IPS-18a (cell line): Measurements from ENCODE around the gene NUDT2.
"Not testable (repeated sequence)": the region's sequence is repeated elsewhere in the genome, so short reads cannot be mapped to it uniquely, and the experiment has no call there.

Source experiments
- H3K27ac ChIP-seq: one replicate; pipeline ENCODE4 v1.5.1; 2013; ENCODE audit warnings: low read length
- H3K27me3 ChIP-seq: one replicate; pipeline ENCODE4 v1.6.1; 2013; ENCODE audit warnings: mild to moderate bottlenecking, low read length; ENCODE audit not compliant: control insufficient read depth, insufficient read depth
- H3K36me3 ChIP-seq: one replicate; pipeline ENCODE4 v1.6.1; 2013; ENCODE audit warnings: low read depth, low read length; ENCODE audit not compliant: control insufficient read depth
- H3K4me1 ChIP-seq: one replicate; pipeline ENCODE4 v1.6.1; 2013; ENCODE audit warnings: low read depth, low read length; ENCODE audit not compliant: control insufficient read depth
- H3K4me3 ChIP-seq: one replicate; pipeline ENCODE4 v1.5.1; 2013; ENCODE audit warnings: low read length
- H3K9ac ChIP-seq: one replicate; pipeline ENCODE4 v1.6.1; 2013; ENCODE audit warnings: mild to moderate bottlenecking, low read length, moderate library complexity
- H3K9me3 ChIP-seq: one replicate; pipeline ENCODE4 v1.6.1; 2013; ENCODE audit warnings: low read depth, low read length; ENCODE audit not compliant: control insufficient read depth

NUDT2 gene

GRCh38 chr9:34337403-34337802, 8.0 kb downstream of the NUDT2 start:
- Histone ChIP-seq H3K36me3 (peaks cover 10% of the 10 kb centered on the region), H3K27me3 (no peaks in the 10 kb centered on the region), H3K9me3 (no peaks in the 10 kb centered on the region), H3K4me3 (no peak overlapping the region), H3K9ac (no peak overlapping the region), H3K4me1 (peaks cover 14% of the 10 kb centered on the region), H3K27ac (no peak overlapping the region)

- H3K36me3 ChIP-seq, H3K9me3 ChIP-seq, H3K27me3 ChIP-seq, H3K27ac ChIP-seq, H3K9ac ChIP-seq, H3K4me3 ChIP-seq: not testable (repeated sequence)
- peaks cover 14% of the 10 kb centered on the region for H3K4me1 ChIP-seq
These were observed 8.7 kb downstream of the NUDT2 start for GRCh38 chr9:34338079-34338478.

DNA sequence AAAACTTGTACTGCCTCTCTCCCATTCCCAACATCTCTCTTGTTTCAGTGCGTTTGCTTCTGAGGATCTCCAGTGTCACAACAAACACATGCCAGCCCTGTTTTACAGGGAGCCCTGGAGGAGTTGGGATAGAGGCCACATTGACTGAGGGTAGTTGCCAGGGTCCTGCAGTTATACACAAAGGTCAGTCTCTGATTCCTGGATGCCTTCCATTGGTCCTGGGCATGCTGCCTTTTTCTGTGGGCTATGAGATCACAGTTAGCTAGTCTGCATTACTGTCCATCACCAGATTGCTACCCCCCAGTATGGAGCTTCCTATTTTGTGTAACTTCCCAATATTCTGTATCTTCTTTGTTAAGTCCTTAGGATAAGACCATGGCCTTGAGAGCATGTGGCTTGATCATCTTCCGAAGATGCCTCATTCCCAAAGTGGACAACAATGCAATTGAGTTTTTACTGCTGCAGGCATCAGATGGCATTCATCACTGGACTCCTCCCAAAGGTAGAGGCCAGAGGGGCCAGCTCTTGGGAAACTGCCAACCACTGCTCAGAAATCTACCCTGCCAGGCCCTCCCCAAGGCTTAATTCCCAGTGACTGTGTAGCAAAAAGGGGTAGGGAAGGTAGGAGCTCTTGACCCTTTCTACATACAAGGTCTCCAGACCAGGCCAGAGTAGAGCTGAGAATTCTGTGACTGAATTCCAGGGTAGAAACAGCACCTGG, 9.5 kb downstream of the NUDT2 start:
- Histone ChIP-seq H3K9ac (no peak overlapping the region), H3K27me3 (no peaks in the 10 kb centered on the region), H3K4me1 (peaks cover 11% of the 10 kb centered on the region), H3K9me3 (no peaks in the 10 kb centered on the region), H3K36me3 (peaks cover 10% of the 10 kb centered on the region), H3K27ac (no peak overlapping the region), H3K4me3 (no peak overlapping the region)

DNA sequence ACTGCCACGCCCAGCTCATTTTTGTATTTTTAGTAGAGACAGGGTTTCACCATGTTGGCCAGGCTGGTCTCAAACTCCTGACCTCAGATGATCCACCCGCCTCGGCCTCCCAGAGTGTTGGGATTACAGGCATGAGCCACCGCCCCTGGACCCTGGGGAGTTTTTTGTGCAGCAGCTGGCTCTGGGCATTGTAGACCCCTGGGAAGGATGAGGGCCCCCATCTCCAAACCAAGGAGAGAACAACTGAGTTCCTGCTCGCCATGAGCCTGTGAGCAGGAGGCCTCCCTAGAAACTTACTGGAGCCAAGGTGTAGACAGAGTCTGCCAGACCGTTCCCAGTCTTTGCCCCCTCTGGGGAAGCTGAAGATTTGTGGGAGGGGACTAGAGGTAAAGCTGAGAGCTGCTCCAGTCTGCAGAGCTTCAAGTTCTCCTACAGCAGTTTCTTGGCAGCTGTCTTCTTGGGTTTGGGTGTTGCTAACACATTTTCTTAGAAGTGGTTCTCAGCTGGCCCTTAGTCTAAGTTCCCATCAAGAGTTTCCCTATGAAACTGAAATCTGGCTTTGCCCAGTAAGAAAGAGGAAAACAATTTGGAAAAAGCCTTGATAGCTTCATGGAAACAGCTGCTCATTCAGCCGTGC, 12.4 kb downstream of the NUDT2 start:
- H3K4me3 ChIP-seq: no peak overlapping the region
- no peaks in the 10 kb centered on the region for H3K4me1 ChIP-seq
- H3K36me3 ChIP-seq: peaks cover 10% of the 10 kb centered on the region
- no peak overlapping the region for H3K27ac ChIP-seq
- H3K9me3 ChIP-seq: no peaks in the 10 kb centered on the region
- H3K9ac ChIP-seq: no peak overlapping the region
- H3K27me3 ChIP-seq: no peaks in the 10 kb centered on the region

- no peak overlapping the region for H3K4me3 ChIP-seq
- no peak overlapping the region for H3K27ac ChIP-seq
- H3K27me3 ChIP-seq: no peaks in the 10 kb centered on the region
- H3K9ac ChIP-seq: no peak overlapping the region
- no peaks in the 10 kb centered on the region for H3K4me1 ChIP-seq
- peaks cover 10% of the 10 kb centered on the region for H3K36me3 ChIP-seq
- H3K9me3 ChIP-seq: no peaks in the 10 kb centered on the region
These were observed 13.7 kb downstream of the NUDT2 start for GRCh38 chr9:34343090-34343489.

DNA sequence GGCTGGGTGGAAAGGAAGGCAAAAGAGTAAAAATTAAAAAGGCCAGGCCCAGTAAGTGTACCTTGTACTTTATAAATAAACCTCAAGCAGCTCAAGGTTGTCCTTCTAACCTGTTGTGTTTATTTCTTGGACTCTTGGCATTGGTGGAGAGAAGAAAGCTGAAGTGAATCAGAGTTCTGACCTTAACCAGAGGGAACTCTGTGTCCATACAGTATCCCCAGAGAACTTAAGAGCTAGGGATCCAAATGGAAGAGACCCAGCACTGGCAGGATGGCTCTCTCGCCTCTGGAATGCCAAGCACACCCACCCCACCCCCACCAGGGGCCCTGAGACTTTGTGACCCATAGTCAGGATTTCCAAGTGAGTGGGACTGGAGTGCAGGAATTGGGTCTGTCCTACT, 14.2 kb downstream of the NUDT2 start:
- H3K36me3 ChIP-seq: peaks cover 8% of the 10 kb centered on the region
- no peak overlapping the region for H3K27ac ChIP-seq

GRCh38 chr9:34346873-34347799, 17.8 kb downstream of the NUDT2 start:
- Histone ChIP-seq H3K4me1 (no peaks in the 10 kb centered on the region), H3K9me3 (no peaks in the 10 kb centered on the region), H3K9ac (no peak overlapping the region), H3K27me3 (no peaks in the 10 kb centered on the region), H3K4me3 (no peak overlapping the region), H3K36me3 (no peaks in the 10 kb centered on the region), H3K27ac (no peak overlapping the region)

More for the DNA sequence above, 14.2 kb downstream of the NUDT2 start:
- Histone ChIP-seq H3K9ac (no peak overlapping the region), H3K4me1 (no peaks in the 10 kb centered on the region), H3K9me3 (no peaks in the 10 kb centered on the region), H3K4me3 (no peak overlapping the region), H3K27me3 (no peaks in the 10 kb centered on the region)

DNA sequence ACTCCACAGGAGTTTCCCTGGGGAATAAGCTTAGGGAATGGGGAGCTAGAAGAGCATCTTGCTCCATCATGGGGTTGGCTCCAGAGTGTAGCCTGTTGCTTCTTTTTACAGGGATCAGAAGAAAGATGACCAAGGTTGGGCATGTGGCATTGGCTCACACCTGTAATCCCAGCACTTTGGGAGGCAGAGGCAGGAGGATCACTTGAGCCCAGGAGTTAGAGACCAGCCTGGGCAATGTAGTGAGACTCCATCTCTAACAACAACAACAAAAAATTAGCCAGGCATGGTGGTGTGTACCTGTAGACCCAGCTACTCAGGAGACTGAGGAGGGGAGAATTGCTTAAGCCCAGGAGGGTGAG, 18.4 kb downstream of the NUDT2 start:
- Histone ChIP-seq H3K9me3 (no peaks in the 10 kb centered on the region), H3K4me3 (no peak overlapping the region), H3K36me3 (no peaks in the 10 kb centered on the region), H3K4me1 (no peaks in the 10 kb centered on the region), H3K9ac (no peak overlapping the region), H3K27ac (no peak overlapping the region), H3K27me3 (no peaks in the 10 kb centered on the region)

DNA sequence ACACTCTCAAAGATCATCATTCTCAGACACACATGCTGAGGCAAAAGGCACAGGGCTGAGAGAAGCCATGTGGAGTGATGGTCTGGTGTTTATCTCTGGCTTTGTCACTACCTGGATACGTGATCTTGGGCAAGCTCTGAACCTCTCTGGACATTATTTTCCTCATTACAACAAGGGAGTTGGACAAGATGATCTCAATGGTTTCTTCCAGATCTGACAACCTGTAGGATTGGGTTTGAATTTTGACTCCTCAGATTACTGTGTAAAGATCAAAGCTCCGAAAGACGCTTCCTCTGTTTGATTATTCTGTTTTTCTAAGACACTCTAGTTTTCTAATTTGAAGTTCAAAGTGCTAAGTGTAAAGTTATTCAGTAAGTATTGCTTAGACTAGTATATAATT, 20.0 kb downstream of the NUDT2 start:
- no peaks in the 10 kb centered on the region for H3K9me3 ChIP-seq
- H3K4me3 ChIP-seq: no peak overlapping the region
- H3K27me3 ChIP-seq: no peaks in the 10 kb centered on the region
- no peak overlapping the region for H3K27ac ChIP-seq
- H3K36me3 ChIP-seq: no peaks in the 10 kb centered on the region
- H3K4me1 ChIP-seq: no peaks in the 10 kb centered on the region
- H3K9ac ChIP-seq: no peak overlapping the region

GRCh38 chr9:34352122-34352652, 22.8 kb downstream of the NUDT2 start:
- H3K27ac ChIP-seq, H3K4me1 ChIP-seq, H3K4me3 ChIP-seq, H3K9me3 ChIP-seq, H3K9ac ChIP-seq, H3K36me3 ChIP-seq, H3K27me3 ChIP-seq: not testable (repeated sequence)

DNA sequence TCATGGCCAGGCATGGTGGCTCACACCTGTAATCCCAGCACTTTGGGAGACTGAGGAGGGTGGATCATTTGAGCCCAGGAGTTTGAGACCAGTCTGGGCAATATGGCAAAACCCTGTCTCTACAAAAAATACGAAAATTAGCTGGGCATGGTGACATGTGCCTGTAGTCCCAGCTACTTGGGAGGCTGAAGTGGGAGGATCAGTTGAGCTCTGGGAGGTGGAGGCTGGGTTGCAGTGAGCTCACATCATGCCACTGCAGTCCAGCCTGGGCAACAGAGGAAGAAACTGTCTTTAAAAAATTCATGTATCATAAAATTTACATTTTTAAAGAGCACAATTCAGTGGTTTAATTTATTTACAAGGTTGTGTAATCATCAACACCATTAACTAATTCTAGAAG, 23.6 kb downstream of the NUDT2 start:
- H3K4me1 ChIP-seq, H3K36me3 ChIP-seq, H3K27me3 ChIP-seq: not testable (repeated sequence)

More for the DNA sequence above, 23.6 kb downstream of the NUDT2 start:
- H3K9ac ChIP-seq, H3K9me3 ChIP-seq, H3K27ac ChIP-seq, H3K4me3 ChIP-seq: not testable (repeated sequence)
